GM12864 (cell line): ENCODE data around the gene CACNB2.

Experiments
- DNase-seq: peaks from one replicate; pipeline ENCODE4 v3.0.0-alpha.2; 2011; ENCODE audit warnings: low read depth
- H3K4me3 ChIP-seq: 2 replicates; pipeline ENCODE4 v1.5.1; 2011; ENCODE audit warnings: mild to moderate bottlenecking, low read depth, low read length, control low read depth
- CTCF ChIP-seq: IDR thresholded peaks from 2 replicates; pipeline ENCODE4 v1.5.1; 2011; ENCODE audit warnings: low read depth, mild to moderate bottlenecking, moderate library complexity, low read length, control low read depth, inconsistent platforms; ENCODE audit errors: missing control alignments

CACNB2 gene

GRCh38 chr10:18504161-18504560 is 363.9 kb downstream of the CACNB2 start:
- H3K4me3 ChIP-seq: no peak overlapping the region
- no peak for TF ChIP-seq CTCF
- no peak for DNase-seq

GRCh38 chr10:18505456-18506118 is 365.4 kb downstream of the CACNB2 start:
- DNase-seq: no peak
- no peak overlapping the region for H3K4me3 ChIP-seq
- TF ChIP-seq CTCF: no peak

GRCh38 chr10:18508587-18508986 is 368.4 kb downstream of the CACNB2 start:
- no peak overlapping the region for H3K4me3 ChIP-seq
- no peak for DNase-seq
- no peak for TF ChIP-seq CTCF

GRCh38 chr10:18514537-18514936 is 374.3 kb downstream of the CACNB2 start:
- no peak for TF ChIP-seq CTCF

GRCh38 chr10:18516851-18517250 is 376.6 kb downstream of the CACNB2 start:
- DNase-seq: no peak
- no peak for TF ChIP-seq CTCF
- no peak overlapping the region for H3K4me3 ChIP-seq

More at GRCh38 chr10:18514537-18514936, 374.3 kb downstream of the CACNB2 start:
- H3K4me3 ChIP-seq: no peak overlapping the region
- no peak for DNase-seq

GRCh38 chr10:18523025-18523424 is 382.8 kb downstream of the CACNB2 start:
- no peak overlapping the region for H3K4me3 ChIP-seq
- no peak for TF ChIP-seq CTCF
- no peak for DNase-seq

GRCh38 chr10:18523858-18524257 is 383.6 kb downstream of the CACNB2 start:
- H3K4me3 ChIP-seq: no peak overlapping the region
- TF ChIP-seq CTCF: no peak
- DNase-seq: no peak
